Neural cell (in vitro differentiated cells): ENCODE measurements around the gene ZNF573. TPM values are rescaled to one million over a fixed set of nuclear protein-coding genes. Genes with fewer than 3 reads are reported as not detected.

Source experiments
- H2AFZ ChIP-seq: fragments of 200-600, 300-800 bp; sonication (generic), shearing (Covaris generic); 2 replicates; pipeline ENCODE4 v1.6.0; 2014; ENCODE audit warnings: low read depth, mild to moderate bottlenecking, antibody characterized with exemption, low read length, moderate library complexity
- H3F3A ChIP-seq: fragments of 200-600 bp; shearing (Covaris generic); 2 replicates; pipeline ENCODE4 v1.6.1; 2016; ENCODE audit warnings: mild to moderate bottlenecking, moderate library complexity, mixed read lengths, antibody characterized with exemption, low read length; ENCODE audit not compliant: insufficient read depth, poor library complexity, severe bottlenecking
- H3K27ac ChIP-seq: fragments of 200-600, 300-800 bp; sonication (generic), shearing (Covaris generic); 2 replicates; pipeline ENCODE4 v1.5.1; 2014; ENCODE audit warnings: mild to moderate bottlenecking, low read length, moderate library complexity
- H3K27me3 ChIP-seq: fragments of 300-800, 200-600 bp; sonication (generic), shearing (Covaris generic); 2 replicates; pipeline ENCODE4 v1.6.0; 2014; ENCODE audit warnings: mild to moderate bottlenecking, low read depth, low read length, moderate library complexity; ENCODE audit not compliant: insufficient read depth
- H3K36me3 ChIP-seq: fragments of 300-800, 200-600 bp; sonication (generic), shearing (Covaris generic); 2 replicates; pipeline ENCODE4 v1.5.1; 2014; ENCODE audit warnings: mild to moderate bottlenecking, antibody characterized with exemption, low read length, moderate library complexity; ENCODE audit not compliant: insufficient read depth
- H3K4me2 ChIP-seq: fragments of 300-800, 200-600 bp; sonication (generic), shearing (Covaris generic); 2 replicates; pipeline ENCODE4 v1.6.0; 2014; ENCODE audit warnings: mild to moderate bottlenecking, low read length
- H3K4me3 ChIP-seq: fragments of 300-800, 200-600 bp; sonication (generic), shearing (Covaris generic); 2 replicates; pipeline ENCODE4 v1.5.1; 2014; ENCODE audit warnings: mild to moderate bottlenecking, low read length, moderate library complexity
- H3K79me2 ChIP-seq: fragments of 200-600 bp; shearing (Covaris generic); replicated peaks from 2 replicates; pipeline ENCODE4 v1.6.0; 2014; ENCODE audit warnings: mild to moderate bottlenecking, low read length, moderate library complexity; ENCODE audit not compliant: insufficient read depth
- H3K9ac ChIP-seq: fragments of 300-800, 200-600 bp; sonication (generic), shearing (Covaris generic); 2 replicates; pipeline ENCODE4 v1.6.1; 2016; ENCODE audit warnings: mild to moderate bottlenecking, low read length, mixed read lengths
- H3K9me2 ChIP-seq: fragments of 200-600 bp; shearing (Covaris generic); 2 replicates; pipeline ENCODE4 v1.6.1; 2016; ENCODE audit warnings: mild to moderate bottlenecking, low read length, mixed read lengths; ENCODE audit not compliant: insufficient read depth
- H3K9me3 ChIP-seq: fragments of 200-600, 300-800 bp; sonication (generic), shearing (Covaris generic); 2 replicates; pipeline ENCODE4 v1.6.1; 2016; ENCODE audit warnings: mild to moderate bottlenecking, mixed run types, low read length, moderate library complexity, mixed read lengths
- H4K20me1 ChIP-seq: fragments of 200-600 bp; shearing (Covaris generic); 2 replicates; pipeline ENCODE4 v1.6.1; 2016; ENCODE audit warnings: mild to moderate bottlenecking, mixed run types; ENCODE audit not compliant: insufficient read depth
- CTCF ChIP-seq: fragments of 450-650 bp; IDR thresholded peaks from 2 replicates; pipeline ENCODE4 v1.5.1; 2014; ENCODE audit warnings: antibody characterized with exemption, mild to moderate bottlenecking, moderate library complexity; ENCODE audit not compliant: poor library complexity, severe bottlenecking
- EP300 ChIP-seq: fragments of 450-650 bp; conservative IDR thresholded peaks from 2 replicates; pipeline ENCODE4 v1.6.1; 2014; ENCODE audit warnings: antibody characterized with exemption, mild to moderate bottlenecking, moderate library complexity; ENCODE audit not compliant: poor library complexity, severe bottlenecking
- EZH2 ChIP-seq: fragments of 200-600, 300-800 bp; shearing (Covaris generic), sonication (generic); IDR thresholded peaks from 2 replicates; pipeline ENCODE4 v1.6.1; 2014; ENCODE audit warnings: antibody characterized with exemption, low read length, borderline replicate concordance, mild to moderate bottlenecking; ENCODE audit not compliant: insufficient read depth, poor library complexity, severe bottlenecking
- MXI1 ChIP-seq: fragments of 450-650 bp; conservative IDR thresholded peaks from 2 replicates; pipeline ENCODE4 v1.6.1; 2014; ENCODE audit warnings: antibody characterized with exemption, mild to moderate bottlenecking; ENCODE audit not compliant: poor library complexity, severe bottlenecking
- POLR2AphosphoS5 ChIP-seq: IDR thresholded peaks from 2 replicates; pipeline ENCODE4 v1.6.1; 2012
- RAD21 ChIP-seq: fragments of 450-650 bp; conservative IDR thresholded peaks from 2 replicates; pipeline ENCODE4 v1.6.1; 2014; ENCODE audit warnings: antibody characterized with exemption, mild to moderate bottlenecking, moderate library complexity
- REST ChIP-seq: IDR thresholded peaks from 2 replicates; pipeline ENCODE4 v1.6.1; 2012; ENCODE audit warnings: borderline replicate concordance
- SMC3 ChIP-seq: fragments of 450-650 bp; conservative IDR thresholded peaks from 2 replicates; pipeline ENCODE4 v1.6.1; 2014; ENCODE audit warnings: antibody characterized with exemption, mild to moderate bottlenecking, moderate library complexity; ENCODE audit not compliant: poor library complexity
- TAF1 ChIP-seq: IDR thresholded peaks from 2 replicates; pipeline ENCODE4 v1.6.1; 2012; ENCODE audit warnings: low read depth
- polyA plus RNA-seq: library from polyadenylated mRNA; depleted of rRNA; stranded (reverse); fragments of >200 nt; gene quantifications from 2 replicates; pipeline ENCODE4 v1.2.3, GENCODE V29; 2014

The ZNF573 gene
- polyA plus RNA-seq, 1 donor from 2014 or later: 9.1 TPM

GRCh38 chr19:37692956-37693620 lies 86.3 kb downstream of the ZNF573 start:
- Histone ChIP-seq H2AFZ (no peak overlapping the region), H4K20me1 (no peaks in the 10 kb centered on the region), H3K4me2 (no peak overlapping the region), H3K27me3 (no peaks in the 10 kb centered on the region), H3K9me3 (no peaks in the 10 kb centered on the region), H3K79me2 (no peaks in the 10 kb centered on the region), H3K36me3 (peaks cover 8% of the 10 kb centered on the region), H3F3A (no peaks in the 10 kb centered on the region), H3K4me3 (no peak overlapping the region), H3K27ac (no peak overlapping the region), H3K9me2 (no peaks in the 10 kb centered on the region), H3K9ac (no peak overlapping the region)
- TF ChIP-seq TAF1 (no peak), MXI1 (no peak), SMC3 (no peak), REST (no peak), RAD21 (no peak), EZH2 (no peak), POLR2AphosphoS5 (no peak), CTCF (no peak)

DNA sequence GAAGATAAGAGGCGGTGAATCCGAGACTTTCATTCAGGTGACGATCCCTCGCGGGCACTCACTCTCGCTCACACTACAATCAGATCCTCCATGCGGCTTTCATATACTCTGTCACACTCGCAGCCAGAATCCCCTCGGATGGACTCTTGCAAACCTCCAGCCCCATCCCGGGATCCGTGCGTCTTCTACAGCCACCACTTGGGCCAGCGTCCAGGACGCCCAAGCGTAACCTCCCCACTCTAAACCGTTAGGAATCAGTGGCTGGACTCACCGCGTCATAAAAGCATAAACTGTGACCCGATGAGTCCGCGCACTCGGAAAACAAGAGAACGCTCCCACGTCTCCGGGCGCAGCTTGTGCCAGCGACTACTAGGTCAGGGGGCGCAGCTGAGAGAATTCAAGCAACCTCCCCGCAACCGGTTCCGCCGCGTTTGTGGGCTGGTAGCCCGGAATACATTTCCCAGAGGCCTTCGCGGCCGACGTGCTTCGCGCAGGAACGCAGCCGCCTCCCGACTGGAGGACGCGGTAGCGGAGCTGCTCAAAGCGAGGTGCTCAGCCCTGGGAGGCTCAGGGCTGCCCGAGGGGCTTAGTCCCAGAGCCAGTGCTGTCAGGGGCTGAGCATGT lies 87.4 kb downstream of the ZNF573 start:
- no peaks in the 10 kb centered on the region for H3K27me3 ChIP-seq
- no peaks in the 10 kb centered on the region for H3K9me2 ChIP-seq
- H3K4me3 ChIP-seq: peak overlapping the region; percentile 75
- H2AFZ ChIP-seq: peak overlapping the region; percentile 74
- H4K20me1 ChIP-seq: no peaks in the 10 kb centered on the region
- H3K36me3 ChIP-seq: no peaks in the 10 kb centered on the region
- H3K79me2 ChIP-seq: no peaks in the 10 kb centered on the region
- H3K9ac ChIP-seq: peak overlapping the region; percentile 80
- H3K27ac ChIP-seq: peak overlapping the region; percentile 80
- TF ChIP-seq SMC3 (peak; percentile 62), CTCF (peak; percentile 59), RAD21 (peak; percentile 55), POLR2AphosphoS5 (peak; percentile 76), TAF1 (peak; percentile 92), EZH2 (no peak), REST (peak; percentile 71), EP300 (peak; percentile 35), MXI1 (peak; percentile 80)
- H3K9me3 ChIP-seq: no peaks in the 10 kb centered on the region
- H3K4me2 ChIP-seq: peak overlapping the region; percentile 34
- H3F3A ChIP-seq: no peaks in the 10 kb centered on the region
